HL-60 (cell line): ENCODE results near the gene ADAT3.

Experiments
- GABPA ChIP-seq: IDR thresholded peaks from 2 replicates; pipeline ENCODE4 v1.6.1; 2012; ENCODE audit warnings: low read depth
- POLR2AphosphoS5 ChIP-seq: IDR thresholded peaks from 2 replicates; pipeline ENCODE4 v1.6.1; 2012; ENCODE audit warnings: low read depth
- SPI1 ChIP-seq: IDR thresholded peaks from 2 replicates; pipeline ENCODE4 v1.6.1; 2012; ENCODE audit warnings: low read depth, mild to moderate bottlenecking, borderline replicate concordance
- TF ChIP-seq, protein P1 (sequence below): IDR thresholded peaks from one replicate; pipeline ENCODE4 v1.5.1; 2011; ENCODE audit warnings: low read length, control low read depth, inconsistent platforms; ENCODE audit not compliant: insufficient read depth
- TF ChIP-seq, protein P2 (sequence below): IDR thresholded peaks from 2 replicates; pipeline ENCODE4 v1.6.1; 2012; ENCODE audit warnings: low read depth; ENCODE audit not compliant: insufficient replicate concordance

DNA sequence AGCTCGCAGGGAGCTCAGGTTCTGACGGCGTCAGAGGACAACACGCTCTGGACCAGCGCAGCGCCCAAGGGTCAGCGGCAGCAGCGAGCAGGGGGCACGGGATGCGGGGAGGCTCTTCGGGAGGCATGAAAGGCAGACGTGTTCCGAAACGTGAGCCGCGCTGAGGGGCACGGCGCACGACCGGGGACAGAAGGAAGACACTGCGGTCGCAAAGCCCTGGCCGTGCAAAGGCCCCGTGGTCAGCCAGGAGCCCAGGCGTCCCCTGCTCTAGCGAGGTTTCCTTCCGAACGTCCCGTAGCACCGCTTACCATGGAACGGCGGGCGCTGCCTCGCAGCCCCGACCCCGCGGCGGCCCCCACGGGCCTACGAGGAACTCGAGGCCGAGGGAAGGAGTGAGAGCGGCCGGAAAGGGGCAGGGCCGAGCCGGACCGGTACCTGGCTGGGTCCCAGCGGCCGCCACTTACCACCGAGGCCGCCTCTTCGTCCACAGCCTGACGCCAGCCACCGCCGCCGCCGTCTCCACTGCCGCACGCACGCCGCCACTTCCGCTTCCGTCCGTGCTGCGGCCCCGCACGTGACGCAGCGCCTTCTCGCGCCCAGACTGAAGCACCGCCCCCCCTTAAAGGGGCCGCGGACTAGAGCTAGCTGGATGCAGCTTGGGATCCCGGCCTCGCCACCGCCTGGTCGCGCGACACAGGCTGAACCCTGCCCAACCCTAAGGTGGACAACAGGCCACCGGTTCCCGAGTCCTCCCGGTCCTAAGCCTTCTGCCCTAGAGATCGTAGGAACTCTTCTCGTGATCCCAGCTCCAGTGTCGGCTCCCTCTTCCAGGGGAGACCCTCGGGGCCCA, 29.3 kb upstream of the ADAT3 start:
- TF ChIP-seq GABPA (peak; percentile 80), POLR2AphosphoS5 (peak; percentile 99), SPI1 (peak; percentile 84; the same call in 1 of the 2 replicates)
- TF ChIP-seq, protein P1, sequence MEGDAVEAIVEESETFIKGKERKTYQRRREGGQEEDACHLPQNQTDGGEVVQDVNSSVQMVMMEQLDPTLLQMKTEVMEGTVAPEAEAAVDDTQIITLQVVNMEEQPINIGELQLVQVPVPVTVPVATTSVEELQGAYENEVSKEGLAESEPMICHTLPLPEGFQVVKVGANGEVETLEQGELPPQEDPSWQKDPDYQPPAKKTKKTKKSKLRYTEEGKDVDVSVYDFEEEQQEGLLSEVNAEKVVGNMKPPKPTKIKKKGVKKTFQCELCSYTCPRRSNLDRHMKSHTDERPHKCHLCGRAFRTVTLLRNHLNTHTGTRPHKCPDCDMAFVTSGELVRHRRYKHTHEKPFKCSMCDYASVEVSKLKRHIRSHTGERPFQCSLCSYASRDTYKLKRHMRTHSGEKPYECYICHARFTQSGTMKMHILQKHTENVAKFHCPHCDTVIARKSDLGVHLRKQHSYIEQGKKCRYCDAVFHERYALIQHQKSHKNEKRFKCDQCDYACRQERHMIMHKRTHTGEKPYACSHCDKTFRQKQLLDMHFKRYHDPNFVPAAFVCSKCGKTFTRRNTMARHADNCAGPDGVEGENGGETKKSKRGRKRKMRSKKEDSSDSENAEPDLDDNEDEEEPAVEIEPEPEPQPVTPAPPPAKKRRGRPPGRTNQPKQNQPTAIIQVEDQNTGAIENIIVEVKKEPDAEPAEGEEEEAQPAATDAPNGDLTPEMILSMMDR, result no peak
- TF ChIP-seq, protein P2, sequence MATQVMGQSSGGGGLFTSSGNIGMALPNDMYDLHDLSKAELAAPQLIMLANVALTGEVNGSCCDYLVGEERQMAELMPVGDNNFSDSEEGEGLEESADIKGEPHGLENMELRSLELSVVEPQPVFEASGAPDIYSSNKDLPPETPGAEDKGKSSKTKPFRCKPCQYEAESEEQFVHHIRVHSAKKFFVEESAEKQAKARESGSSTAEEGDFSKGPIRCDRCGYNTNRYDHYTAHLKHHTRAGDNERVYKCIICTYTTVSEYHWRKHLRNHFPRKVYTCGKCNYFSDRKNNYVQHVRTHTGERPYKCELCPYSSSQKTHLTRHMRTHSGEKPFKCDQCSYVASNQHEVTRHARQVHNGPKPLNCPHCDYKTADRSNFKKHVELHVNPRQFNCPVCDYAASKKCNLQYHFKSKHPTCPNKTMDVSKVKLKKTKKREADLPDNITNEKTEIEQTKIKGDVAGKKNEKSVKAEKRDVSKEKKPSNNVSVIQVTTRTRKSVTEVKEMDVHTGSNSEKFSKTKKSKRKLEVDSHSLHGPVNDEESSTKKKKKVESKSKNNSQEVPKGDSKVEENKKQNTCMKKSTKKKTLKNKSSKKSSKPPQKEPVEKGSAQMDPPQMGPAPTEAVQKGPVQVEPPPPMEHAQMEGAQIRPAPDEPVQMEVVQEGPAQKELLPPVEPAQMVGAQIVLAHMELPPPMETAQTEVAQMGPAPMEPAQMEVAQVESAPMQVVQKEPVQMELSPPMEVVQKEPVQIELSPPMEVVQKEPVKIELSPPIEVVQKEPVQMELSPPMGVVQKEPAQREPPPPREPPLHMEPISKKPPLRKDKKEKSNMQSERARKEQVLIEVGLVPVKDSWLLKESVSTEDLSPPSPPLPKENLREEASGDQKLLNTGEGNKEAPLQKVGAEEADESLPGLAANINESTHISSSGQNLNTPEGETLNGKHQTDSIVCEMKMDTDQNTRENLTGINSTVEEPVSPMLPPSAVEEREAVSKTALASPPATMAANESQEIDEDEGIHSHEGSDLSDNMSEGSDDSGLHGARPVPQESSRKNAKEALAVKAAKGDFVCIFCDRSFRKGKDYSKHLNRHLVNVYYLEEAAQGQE, result no peak
